CD4-positive, alpha-beta T cell treated with Interleukin-12 subunit alpha and Interleukin-12 subunit beta, for 1 hour (primary cell): Measurements from ENCODE around the gene BAK1.
A peak's percentile ranks its signal among the peaks of the same experiment; 100 is the strongest.
"Not testable (repeated sequence)": the region's sequence is repeated elsewhere in the genome, so short reads cannot be mapped to it uniquely, and the experiment has no call there.

Experiments
- DNase-seq: peaks from one replicate; pipeline ENCODE4 v3.0.0-alpha.2; 2020

BAK1 gene

GRCh38 chr6:33549196-33549595 is 30.9 kb downstream of the BAK1 start:
- no peak for DNase-seq

GRCh38 chr6:33547499-33547898 is 32.6 kb downstream of the BAK1 start:
- DNase-seq: no peak

- DNase-seq: no peak
Observed at GRCh38 chr6:33546766-33547165, 33.3 kb downstream of the BAK1 start.

- DNase-seq: not testable (repeated sequence)
Observed at GRCh38 chr6:33545292-33545691, 34.8 kb downstream of the BAK1 start.

- DNase-seq: no peak
Observed at GRCh38 chr6:33543116-33543515, 37.0 kb downstream of the BAK1 start.

- no peak for DNase-seq
Observed at GRCh38 chr6:33540768-33541167, 39.3 kb downstream of the BAK1 start.

GRCh38 chr6:33534702-33535101 is 45.4 kb downstream of the BAK1 start:
- DNase-seq: no peak

- DNase-seq: peak; percentile 76
Observed at GRCh38 chr6:33533163-33533869, 46.8 kb downstream of the BAK1 start.

GRCh38 chr6:33532431-33532830 is 47.6 kb downstream of the BAK1 start:
- DNase-seq: not testable (repeated sequence)

- DNase-seq: not testable (repeated sequence)
Observed at GRCh38 chr6:33530617-33531016, 49.5 kb downstream of the BAK1 start.
